Measurements from ENCODE around the gene PARP4. TPM values are rescaled to one million over a fixed set of nuclear protein-coding genes. Genes with fewer than 3 reads are reported as not detected.
"Not testable (repeated sequence)": the region's sequence is repeated elsewhere in the genome, so short reads cannot be mapped to it uniquely, and the experiment has no call there.

Gene PARP4
- 10 to 100 TPM; 35.7 to 51.8 TPM for total RNA-seq
- polyA plus RNA-seq (2013, experiment 1 of 2): 32.4 TPM
- polyA plus RNA-seq (2013, experiment 2 of 2): 31.9 TPM
- long read RNA-seq, experiment 1, partial matches to known transcripts: 9 of 13 reads
- long read RNA-seq, experiment 1, other reads (novel, unspliced or antisense): 4 of 13 reads
- long read RNA-seq, experiment 2, full-length matches to known transcripts: 66 of 105 reads
- long read RNA-seq, experiment 2, partial matches to known transcripts: 20 of 105 reads
- long read RNA-seq, experiment 2, other reads (novel, unspliced or antisense): 19 of 105 reads
- long read RNA-seq, experiment 3, full-length matches to known transcripts: 65 of 107 reads
- long read RNA-seq, experiment 3, partial matches to known transcripts: 25 of 107 reads
- long read RNA-seq, experiment 3, other reads (novel, unspliced or antisense): 17 of 107 reads
- long read RNA-seq, experiment 4, partial matches to known transcripts: 1 of 1 reads
- long read RNA-seq, experiment 4, other reads (novel, unspliced or antisense): 0 of 1 reads

DNA sequence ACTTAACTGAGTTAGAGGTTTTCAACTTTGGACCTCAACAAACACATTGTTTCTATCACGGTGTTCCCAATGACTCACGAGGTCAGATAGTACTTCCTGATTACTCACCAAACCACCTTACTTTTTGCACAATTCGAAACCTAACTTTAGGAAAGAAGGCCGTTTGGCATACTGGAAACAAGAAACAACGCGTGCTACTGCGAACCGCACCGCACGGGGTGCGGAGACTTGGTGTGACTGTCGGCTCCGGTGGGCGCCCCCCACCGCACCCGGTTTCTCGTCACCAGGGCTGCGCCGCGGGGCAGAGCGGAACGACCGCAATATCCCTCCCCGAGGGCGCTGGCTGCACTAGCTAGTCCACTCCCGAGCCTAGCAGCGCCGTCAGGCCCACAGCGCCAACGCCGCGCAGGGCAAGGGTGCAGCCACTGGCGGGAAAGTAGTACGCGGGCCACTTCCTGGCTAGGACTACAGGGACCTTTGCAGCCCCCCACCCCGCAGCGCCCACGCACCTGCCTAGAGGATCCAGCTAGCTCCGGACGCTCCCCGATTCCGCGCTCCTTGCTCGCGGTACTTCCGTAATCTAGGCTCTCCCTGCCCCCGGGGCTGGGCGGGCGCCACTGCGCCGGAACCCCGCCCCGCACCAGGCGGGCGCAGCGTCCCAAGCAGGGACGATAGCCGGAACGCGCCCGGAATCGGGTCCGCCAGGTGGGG is at the start of gene PARP4:
TSS of gene PARP4 (minus strand) at position 582 of the 711 bp plus-strand sequence. CDS start 9,002 bp downstream, outside the sequence.
- Histone ChIP-seq H3K4me3 (ENCODE audit: low read length) (peak within 1 kb of the TSS; percentile 92), H3K4me1 (ENCODE audit: control insufficient read depth, insufficient read depth, low read length) (peaks cover 5% of the 10 kb centered on the region), H3K27me3 (ENCODE audit: control insufficient read depth, insufficient read depth, low read length, poor library complexity, severe bottlenecking) (no peaks in the 10 kb centered on the region), H3K27ac (ENCODE audit: low read depth, low read length) (no peak within 1 kb of the TSS), H3K9ac (ENCODE audit: extremely low read depth, low read length, poor library complexity, severe bottlenecking) (peak within 1 kb of the TSS; percentile 74), H3K36me3 (ENCODE audit: control insufficient read depth, insufficient read depth, low read length) (no peaks in the 10 kb centered on the region), H3K9me3 (ENCODE audit: control insufficient read depth, low read length) (peaks cover 4% of the 10 kb centered on the region)
- H3K4me3 Mint-ChIP-seq: peak within 1 kb of the TSS; percentile 71
- DNase-seq: peak; percentile 90
- TF ChIP-seq, protein P1, sequence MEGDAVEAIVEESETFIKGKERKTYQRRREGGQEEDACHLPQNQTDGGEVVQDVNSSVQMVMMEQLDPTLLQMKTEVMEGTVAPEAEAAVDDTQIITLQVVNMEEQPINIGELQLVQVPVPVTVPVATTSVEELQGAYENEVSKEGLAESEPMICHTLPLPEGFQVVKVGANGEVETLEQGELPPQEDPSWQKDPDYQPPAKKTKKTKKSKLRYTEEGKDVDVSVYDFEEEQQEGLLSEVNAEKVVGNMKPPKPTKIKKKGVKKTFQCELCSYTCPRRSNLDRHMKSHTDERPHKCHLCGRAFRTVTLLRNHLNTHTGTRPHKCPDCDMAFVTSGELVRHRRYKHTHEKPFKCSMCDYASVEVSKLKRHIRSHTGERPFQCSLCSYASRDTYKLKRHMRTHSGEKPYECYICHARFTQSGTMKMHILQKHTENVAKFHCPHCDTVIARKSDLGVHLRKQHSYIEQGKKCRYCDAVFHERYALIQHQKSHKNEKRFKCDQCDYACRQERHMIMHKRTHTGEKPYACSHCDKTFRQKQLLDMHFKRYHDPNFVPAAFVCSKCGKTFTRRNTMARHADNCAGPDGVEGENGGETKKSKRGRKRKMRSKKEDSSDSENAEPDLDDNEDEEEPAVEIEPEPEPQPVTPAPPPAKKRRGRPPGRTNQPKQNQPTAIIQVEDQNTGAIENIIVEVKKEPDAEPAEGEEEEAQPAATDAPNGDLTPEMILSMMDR (conservative IDR thresholded peaks at IDR 0.05): peak; percentile 27
- WGBS, 2 experiments (ENCODE audit: insufficient coverage in 1 of 2, insufficient read length in 1 of 2): 0 to 1% methylated on average over 25 to 63 of the region's 63 CpGs
- peaks cover 8% of the 10 kb centered on the region for H3K27me3 Mint-ChIP-seq (ENCODE audit: insufficient read depth)
- H3K4me1 Mint-ChIP-seq: peaks cover 12% of the 10 kb centered on the region
- peaks cover 11% of the 10 kb centered on the region for H3K36me3 Mint-ChIP-seq (ENCODE audit: low read depth)
- peak within 1 kb of the TSS; percentile 87 for H3K27ac Mint-ChIP-seq
- H3K9me3 Mint-ChIP-seq: no peaks in the 10 kb centered on the region

DNA sequence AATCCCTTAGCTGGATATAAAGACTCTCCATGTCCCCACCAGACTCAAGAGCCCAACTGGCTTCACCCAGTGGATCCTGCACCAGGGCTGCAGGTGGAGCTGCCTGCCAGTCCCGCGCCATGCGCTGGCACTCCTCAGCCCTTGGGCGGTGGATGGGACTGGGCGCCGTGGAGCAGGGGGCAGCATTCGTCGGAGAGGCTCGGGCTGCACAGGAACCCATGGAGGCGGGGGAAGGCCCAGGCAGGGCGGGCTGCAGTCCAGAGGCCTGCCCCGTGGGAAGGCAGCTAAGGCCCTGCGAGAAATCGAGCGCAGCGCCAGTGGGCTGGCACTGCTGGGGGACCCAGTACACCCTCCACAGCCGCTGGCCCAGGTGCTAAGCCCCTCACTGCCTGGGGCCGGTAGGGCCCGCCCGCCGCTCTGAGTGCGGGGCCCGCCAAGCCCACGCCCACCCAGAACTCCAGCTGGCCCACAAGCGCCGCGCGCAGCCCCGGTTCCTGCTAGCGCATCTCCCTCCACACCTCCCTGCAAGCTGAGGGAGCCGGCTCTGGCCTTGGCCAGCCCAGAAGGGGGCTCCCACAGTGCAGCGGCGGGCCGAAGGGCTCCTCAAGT is 48.1 kb upstream of the PARP4 start:
- not testable (repeated sequence) for H3K36me3 ChIP-seq (ENCODE audit: control insufficient read depth, insufficient read depth, low read length); H3K36me3 Mint-ChIP-seq (ENCODE audit: low read depth); H3K9me3 Mint-ChIP-seq; H3K27me3 ChIP-seq (ENCODE audit: control insufficient read depth, insufficient read depth, low read length, poor library complexity, severe bottlenecking); H3K4me1 ChIP-seq (ENCODE audit: control insufficient read depth, insufficient read depth, low read length); H3K9ac ChIP-seq (ENCODE audit: extremely low read depth, low read length, poor library complexity, severe bottlenecking); DNase-seq; H3K4me1 Mint-ChIP-seq; H3K27ac Mint-ChIP-seq; H3K4me3 Mint-ChIP-seq; H3K27me3 Mint-ChIP-seq (ENCODE audit: insufficient read depth); H3K4me3 ChIP-seq (ENCODE audit: low read length); H3K9me3 ChIP-seq (ENCODE audit: control insufficient read depth, low read length); H3K27ac ChIP-seq (ENCODE audit: low read depth, low read length)
- 98 to 100% methylated on average over 9 to 30 of the region's 34 CpGs for WGBS, 2 experiments (ENCODE audit: insufficient coverage in 1 of 2, insufficient read length in 1 of 2)

DNA sequence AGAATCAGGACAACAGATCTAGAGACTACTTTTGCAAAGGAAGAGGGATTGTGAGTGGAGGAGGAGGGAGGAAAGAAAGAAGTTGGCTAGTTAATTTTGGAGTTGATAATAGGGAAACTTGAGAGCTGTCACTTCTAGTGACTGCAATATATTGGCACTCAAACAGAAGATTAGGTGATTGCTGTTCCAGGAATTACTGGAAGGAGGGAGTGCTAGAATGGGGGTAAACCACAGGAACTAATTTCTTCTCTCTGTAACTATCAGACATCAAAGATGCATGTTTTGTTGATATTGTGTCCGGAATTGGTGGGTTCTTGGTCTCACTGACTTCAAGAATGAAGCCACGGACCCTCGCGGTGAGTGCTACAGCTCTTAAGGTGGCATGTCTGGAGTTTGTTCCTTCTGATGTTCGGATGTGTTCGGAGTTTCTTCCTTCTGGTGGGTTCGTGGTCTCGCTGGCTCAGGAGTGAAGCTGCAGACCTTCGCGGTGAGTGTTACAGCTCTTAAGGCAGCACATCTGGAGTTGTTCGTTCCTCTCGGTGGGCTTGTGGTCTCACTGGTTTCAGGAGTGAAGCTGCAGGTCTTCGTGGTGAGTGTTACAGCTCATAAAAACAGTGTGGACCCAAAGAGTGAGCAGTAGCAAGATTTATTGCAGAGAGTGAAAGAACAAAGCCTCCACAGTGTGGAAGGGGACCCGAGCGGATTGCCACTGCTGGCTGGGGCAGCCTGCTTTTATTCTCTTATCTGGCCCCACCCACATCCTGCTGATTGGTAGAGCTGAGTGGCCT is 47.0 kb upstream of the PARP4 start:
- not testable (repeated sequence) for H3K27ac ChIP-seq (ENCODE audit: low read depth, low read length); H3K27me3 Mint-ChIP-seq (ENCODE audit: insufficient read depth); DNase-seq; H3K4me1 ChIP-seq (ENCODE audit: control insufficient read depth, insufficient read depth, low read length); H3K36me3 ChIP-seq (ENCODE audit: control insufficient read depth, insufficient read depth, low read length); H3K36me3 Mint-ChIP-seq (ENCODE audit: low read depth); H3K27ac Mint-ChIP-seq; H3K9me3 ChIP-seq (ENCODE audit: control insufficient read depth, low read length); H3K4me3 ChIP-seq (ENCODE audit: low read length); H3K9ac ChIP-seq (ENCODE audit: extremely low read depth, low read length, poor library complexity, severe bottlenecking); H3K4me1 Mint-ChIP-seq; H3K4me3 Mint-ChIP-seq; H3K27me3 ChIP-seq (ENCODE audit: control insufficient read depth, insufficient read depth, low read length, poor library complexity, severe bottlenecking)
- 94 to 96% methylated on average over 7 to 15 of the region's 15 CpGs for WGBS, 2 experiments (ENCODE audit: insufficient coverage in 1 of 2, insufficient read length in 1 of 2)
- peaks cover 10% of the 10 kb centered on the region for H3K9me3 Mint-ChIP-seq

All from endodermal cell (in vitro differentiated cells).